PC-9 (cell line): ENCODE measurements around the gene CLDN9. TPM values are rescaled to one million over a fixed set of nuclear protein-coding genes. Genes with fewer than 3 reads are reported as not detected.

Source experiments
- BruUV-seq: library from RNA; stranded (reverse); fragments of 400-500 nt; replicated peaks from 2 replicates; lab custom pipeline; 2021; lab: Mats Ljungman, UMichigan
- CTCF ChIA-PET: fragments of 300-600 bp; sonication (Branson Sonifier 250); formaldehyde crosslinking; loops from one replicate; lab custom pipeline; 2022; ENCODE audit warnings: antibody characterized with exemption; lab: Charles Lee
- POLR2A ChIA-PET: fragments of 300-600 bp; sonication (Branson Sonifier 250); formaldehyde crosslinking; loops from one replicate; lab custom pipeline; 2022; ENCODE audit warnings: antibody characterized with exemption; ENCODE audit not compliant: unreplicated experiment; lab: Charles Lee
- DNase-seq, 2 experiments: peaks; one replicate each; pipeline versions ENCODE4 v3.0.0 to v3.0.0-alpha.2; 2015 to 2022; ENCODE audit warnings: mixed read lengths in 1 of 2
- H2AFZ ChIP-seq: fragments of 200-600 bp; sonication (generic); 2 replicates; pipeline ENCODE4 v1.8.1; 2017; ENCODE audit warnings: antibody characterized with exemption
- H3F3A ChIP-seq: fragments of 200-600 bp; sonication (generic); 2 replicates; pipeline ENCODE4 v1.8.1; 2017; ENCODE audit warnings: antibody characterized with exemption, mild to moderate bottlenecking, low read depth; ENCODE audit not compliant: insufficient read depth
- H3K27ac ChIP-seq: fragments of 200-600 bp; sonication (generic); 2 replicates; pipeline ENCODE4 v1.6.1; 2016; ENCODE audit warnings: mixed run types
- H3K27me3 ChIP-seq: fragments of 200-600 bp; sonication (generic); 2 replicates; pipeline ENCODE4 v1.6.1; 2016; ENCODE audit warnings: low read depth, mixed run types; ENCODE audit not compliant: insufficient read depth
- H3K36me3 ChIP-seq: fragments of 200-600 bp; sonication (generic); 2 replicates; pipeline ENCODE4 v1.6.1; 2016; ENCODE audit warnings: low read depth, mixed run types
- H3K4me1 ChIP-seq: fragments of 200-600 bp; sonication (generic); replicated peaks from 2 replicates; pipeline ENCODE4 v1.6.1; 2016; ENCODE audit warnings: mixed run types; ENCODE audit not compliant: insufficient read depth
- H3K4me2 ChIP-seq: fragments of 200-600 bp; sonication (generic); 2 replicates; pipeline ENCODE4 v1.6.1; 2017; ENCODE audit warnings: mixed run types
- H3K4me3 ChIP-seq: fragments of 200-600 bp; sonication (generic); 2 replicates; pipeline ENCODE4 v1.6.1; 2016; ENCODE audit warnings: mixed run types
- H3K79me2 ChIP-seq: fragments of 200-600 bp; sonication (generic); 2 replicates; pipeline ENCODE4 v1.6.1; 2017; ENCODE audit warnings: low read depth, mixed run types
- H3K9me2 ChIP-seq: fragments of 200-600 bp; sonication (generic); 2 replicates; pipeline ENCODE4 v1.8.1; 2017; ENCODE audit warnings: mild to moderate bottlenecking; ENCODE audit not compliant: insufficient read depth
- H3K9me3 ChIP-seq: fragments of 200-600 bp; sonication (generic); 2 replicates; pipeline ENCODE4 v1.8.1; 2016; ENCODE audit warnings: low read depth; ENCODE audit not compliant: insufficient read depth
- H4K20me1 ChIP-seq: fragments of 200-600 bp; sonication (generic); 2 replicates; pipeline ENCODE4 v1.8.1; 2017; ENCODE audit not compliant: insufficient read depth
- CTCF ChIP-seq: fragments of 200-600 bp; sonication (generic); conservative IDR thresholded peaks from 2 replicates; pipeline ENCODE4 v1.6.1; 2017; ENCODE audit warnings: mixed run types, antibody characterized with exemption, mild to moderate bottlenecking, moderate library complexity
- EZH2 ChIP-seq: fragments of 200-600 bp; sonication (generic); IDR thresholded peaks from 2 replicates; pipeline ENCODE4 v1.8.0; 2017; ENCODE audit warnings: antibody characterized with exemption, low read depth
- intact Hi-C: fragments of 100-400 bp; cut with micrococcal nuclease; formaldehyde crosslinking; loops from one replicate; pipeline ENCODE4 v1.10.0; 2022; ENCODE audit not compliant: unreplicated experiment
- total RNA-seq: library from RNA; stranded (reverse); gene quantifications from 2 replicates; pipeline ENCODE4 v1.2.3, GENCODE V29; 2021

CLDN9 gene
- total RNA-seq, 1 experiment from 2014 or later: 16.4 TPM

GRCh38 chr16:3047387-3047720, 34.6 kb downstream of the CLDN9 start:
- no peaks in the 10 kb centered on the region for H3K9me2 ChIP-seq
- TF ChIP-seq CTCF: no peak
- TF ChIP-seq EZH2: no peak
- no TSS peak for BruUV-seq

DNA sequence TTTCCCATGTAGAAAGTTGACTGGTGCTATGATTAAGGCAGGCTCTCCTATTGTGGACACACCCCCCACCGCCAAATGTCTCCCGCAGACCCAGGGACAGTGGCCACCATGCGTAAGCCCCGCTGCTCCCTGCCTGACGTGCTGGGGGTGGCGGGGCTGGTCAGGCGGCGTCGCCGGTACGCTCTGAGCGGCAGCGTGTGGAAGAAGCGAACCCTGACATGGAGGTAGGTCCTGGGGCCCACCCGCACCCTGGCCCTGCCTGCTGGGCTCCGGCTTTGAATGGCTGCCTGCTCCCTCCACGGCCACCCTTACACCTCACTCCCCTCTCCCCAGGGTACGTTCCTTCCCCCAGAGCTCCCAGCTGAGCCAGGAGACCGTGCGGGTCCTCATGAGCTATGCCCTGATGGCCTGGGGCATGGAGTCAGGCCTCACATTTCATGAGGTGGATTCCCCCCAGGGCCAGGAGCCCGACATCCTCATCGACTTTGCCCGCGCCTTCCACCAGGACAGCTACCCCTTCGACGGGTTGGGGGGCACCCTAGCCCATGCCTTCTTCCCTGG, 37.3 kb downstream of the CLDN9 start:
- Histone ChIP-seq H3K4me3 (no peak overlapping the region), H3F3A (peaks cover under 1% of the 10 kb centered on the region; the same call in 1 of the 2 replicates), H3K79me2 (no peaks in the 10 kb centered on the region), H2AFZ (no peak overlapping the region), H3K27me3 (no peaks in the 10 kb centered on the region), H4K20me1 (no peaks in the 10 kb centered on the region), H3K9me2 (no peaks in the 10 kb centered on the region), H3K4me1 (peaks cover 4% of the 10 kb centered on the region; the same call in 1 of the 2 replicates), H3K36me3 (no peaks in the 10 kb centered on the region), H3K27ac (no peak overlapping the region), H3K4me2 (no peak overlapping the region), H3K9me3 (no peaks in the 10 kb centered on the region)
- no peak for TF ChIP-seq CTCF
- no TSS peak for BruUV-seq
- ChIA-PET POLR2A (no interaction called here), CTCF (no interaction called here)
- intact Hi-C loops: no loop called here
- no peak for DNase-seq

More at GRCh38 chr16:3047387-3047720, 34.6 kb downstream of the CLDN9 start:
- Histone ChIP-seq H4K20me1 (no peaks in the 10 kb centered on the region), H3K4me2 (no peak overlapping the region), H3F3A (peaks cover 15% of the 10 kb centered on the region; the same call in 1 of the 2 replicates), H3K27ac (no peak overlapping the region), H3K79me2 (no peaks in the 10 kb centered on the region), H3K27me3 (no peaks in the 10 kb centered on the region), H3K9me3 (no peaks in the 10 kb centered on the region), H3K36me3 (no peaks in the 10 kb centered on the region), H3K4me1 (peaks cover 8% of the 10 kb centered on the region; the same call in 1 of the 2 replicates), H2AFZ (no peak overlapping the region), H3K4me3 (no peak overlapping the region)
- CTCF ChIA-PET: no interaction called here
- intact Hi-C loops: no loop called here
- DNase-seq: no peak
- POLR2A ChIA-PET: interaction anchor here (0.6 kb wide), 2 partner anchors 26 to 53 kb away, joined by 4 to 5 read pairs; no protein-coding TSS in a partner anchor

DNA sequence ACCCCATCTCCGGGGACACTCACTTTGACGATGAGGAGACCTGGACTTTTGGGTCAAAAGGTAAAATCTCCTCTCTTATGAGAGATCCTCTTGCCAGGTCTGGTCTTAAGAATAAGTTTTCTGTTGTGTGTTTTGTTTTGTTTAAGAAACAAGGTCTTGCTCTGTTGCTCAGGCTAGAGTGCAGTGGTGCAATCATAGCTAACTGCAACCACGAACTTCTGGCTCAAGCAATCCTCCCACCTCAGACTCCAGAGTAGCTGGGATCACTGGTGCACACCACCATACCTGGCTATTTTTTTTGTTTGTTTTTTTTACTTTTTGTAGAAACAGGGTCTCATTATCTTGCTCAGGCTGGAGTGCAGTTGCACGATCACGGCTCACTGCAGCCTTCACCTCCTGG, 37.8 kb downstream of the CLDN9 start:
- H2AFZ ChIP-seq: no peak overlapping the region
- H3K4me3 ChIP-seq: no peak overlapping the region
- H3K36me3 ChIP-seq: no peaks in the 10 kb centered on the region
- no peaks in the 10 kb centered on the region for H3K9me3 ChIP-seq
- H3K4me1 ChIP-seq: no peaks in the 10 kb centered on the region
- no peaks in the 10 kb centered on the region for H3K27me3 ChIP-seq
- TF ChIP-seq EZH2 (no peak), CTCF (no peak)
- no TSS peak for BruUV-seq
- intact Hi-C loops: no loop called here
- no peaks in the 10 kb centered on the region for H3F3A ChIP-seq
- no peak overlapping the region for H3K4me2 ChIP-seq
- no peak overlapping the region for H3K27ac ChIP-seq
- no peaks in the 10 kb centered on the region for H4K20me1 ChIP-seq
- DNase-seq: no peak
- CTCF ChIA-PET: interaction anchor here (1.1 kb wide), 1 partner anchor 9 kb away, joined by 3 read pairs; no protein-coding TSS in a partner anchor
- POLR2A ChIA-PET: no interaction called here
- H3K9me2 ChIP-seq: no peaks in the 10 kb centered on the region
- no peaks in the 10 kb centered on the region for H3K79me2 ChIP-seq
